CD4-positive, alpha-beta T cell treated with Interleukin-15 for 1 hour (primary cell): Measurements from ENCODE around the gene TREML4.
"Not testable (repeated sequence)": the region's sequence is repeated elsewhere in the genome, so short reads cannot be mapped to it uniquely, and the experiment has no call there.

Source experiments
- DNase-seq: peaks from one replicate; pipeline ENCODE4 v3.0.0-alpha.2; 2020

Gene TREML4

DNA sequence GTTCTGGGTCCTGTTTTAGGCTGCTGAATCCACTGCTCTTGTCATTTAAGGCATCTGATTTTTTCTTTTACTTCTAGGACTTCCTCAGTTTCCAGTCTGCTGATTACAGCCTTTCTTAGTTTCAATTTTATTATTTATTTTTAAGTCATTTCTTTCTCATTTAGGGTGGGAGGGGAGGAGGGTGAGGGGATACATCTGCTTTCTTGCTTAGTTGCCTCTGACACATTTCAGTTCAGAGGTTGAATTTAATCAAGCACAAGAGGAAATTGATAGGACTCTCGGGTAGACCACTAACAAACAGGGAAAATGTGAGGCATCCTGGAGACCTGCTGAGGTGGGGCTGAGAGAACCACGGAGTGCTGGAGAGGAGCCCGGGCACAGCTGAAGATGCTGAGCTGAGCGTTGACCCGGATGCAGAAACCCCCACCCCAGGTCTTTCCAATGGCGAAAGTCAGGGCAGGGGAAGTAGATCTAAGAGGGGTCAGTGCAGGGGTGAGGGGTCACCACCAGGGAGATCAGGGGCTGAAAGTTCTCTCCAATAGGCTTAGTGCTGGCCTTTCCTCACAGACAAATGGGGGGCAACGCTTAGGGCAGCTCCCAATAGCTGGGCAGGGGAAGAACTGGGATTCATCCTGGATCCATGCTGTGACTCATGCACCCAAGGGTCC, 19.6 kb upstream of the TREML4 start:
- no peak for DNase-seq

DNA sequence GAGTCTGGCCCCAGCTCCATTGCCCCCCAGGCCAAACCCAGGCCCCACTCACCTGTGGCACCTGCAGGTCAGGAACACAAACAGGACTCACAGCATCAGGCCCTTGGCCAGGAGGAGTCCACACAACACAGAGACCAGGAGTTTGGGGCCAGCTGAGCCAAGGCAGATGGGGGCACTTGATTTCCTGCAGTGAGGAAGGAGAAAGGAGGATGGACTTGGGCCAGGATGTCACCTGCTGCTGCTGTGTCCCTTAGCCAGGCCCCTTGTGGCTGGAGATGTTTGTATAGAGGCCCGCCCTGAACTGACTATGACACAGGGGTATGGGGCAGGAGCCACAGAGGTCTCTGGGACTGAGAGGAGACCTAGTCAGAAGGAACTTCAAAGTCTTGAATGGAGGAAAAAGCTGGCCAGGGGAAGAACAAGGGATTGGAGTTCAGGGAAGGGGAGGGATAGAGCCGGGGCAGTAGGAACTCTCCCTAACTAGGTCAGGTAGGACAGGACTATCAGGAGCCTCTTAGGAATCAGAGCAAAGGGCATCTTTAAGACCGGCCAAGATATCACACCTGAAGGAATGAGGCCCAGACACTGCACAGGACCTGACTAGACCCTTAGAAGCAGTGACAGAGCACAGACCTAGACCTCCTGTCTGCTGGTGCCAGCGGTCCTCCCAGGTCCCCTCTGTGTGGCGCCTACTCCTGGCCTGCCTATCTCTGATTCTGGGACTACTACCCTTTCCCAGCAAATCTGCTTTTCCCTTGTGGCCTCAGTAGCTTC, 18.4 kb upstream of the TREML4 start:
- DNase-seq = no peak

DNA sequence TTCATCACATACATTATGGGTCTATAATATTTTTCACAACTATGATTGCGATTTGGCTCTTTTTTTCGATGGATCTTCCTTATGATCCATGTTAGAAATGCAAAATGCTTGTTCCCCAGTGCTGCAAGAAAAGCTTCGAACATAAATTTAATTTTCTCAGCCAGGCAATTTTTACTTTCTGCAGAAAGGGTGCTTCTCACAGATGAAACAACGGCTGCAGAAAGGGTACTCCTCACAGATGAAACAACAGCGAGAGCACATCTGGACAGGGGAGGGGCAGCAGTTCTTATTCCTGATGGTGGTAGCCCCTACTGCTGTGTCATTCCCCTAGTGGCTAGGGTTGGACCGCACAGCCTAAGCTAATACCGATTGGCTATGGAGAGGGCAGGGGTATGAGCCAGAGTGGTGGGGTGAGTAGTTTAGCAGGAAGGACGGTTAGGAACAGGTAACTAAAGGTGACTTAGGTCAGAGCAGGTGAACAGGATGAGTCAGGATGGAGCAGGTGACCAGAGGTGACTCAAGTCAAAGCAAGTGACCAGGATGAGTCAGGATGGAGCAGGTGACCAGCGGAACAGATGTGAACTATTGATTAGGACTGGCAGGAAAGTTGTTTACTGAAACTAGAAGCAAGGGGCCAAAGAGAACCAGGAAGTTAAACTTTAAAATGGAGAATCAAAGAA, 13.4 kb upstream of the TREML4 start:
- DNase-seq = no peak

DNA sequence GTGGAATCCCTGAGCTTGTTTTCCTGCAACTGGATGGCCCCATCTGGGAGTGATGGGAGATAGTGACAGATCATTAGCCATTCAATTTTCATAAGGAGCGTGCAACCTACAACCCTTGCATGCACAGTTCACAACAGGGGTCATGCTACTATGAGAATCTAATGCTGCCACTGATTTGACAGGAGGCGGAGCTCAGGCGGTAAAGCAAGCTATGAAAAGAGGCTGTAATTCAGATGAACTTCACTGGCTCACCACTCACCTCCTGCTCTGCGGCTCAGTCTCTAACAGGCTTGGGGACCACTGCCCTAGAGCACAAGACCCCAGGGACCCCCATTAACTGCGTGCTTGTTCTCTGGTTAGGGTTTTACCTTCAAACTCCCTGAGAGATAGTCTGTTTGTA, 12.4 kb upstream of the TREML4 start:
- DNase-seq = no peak

DNA sequence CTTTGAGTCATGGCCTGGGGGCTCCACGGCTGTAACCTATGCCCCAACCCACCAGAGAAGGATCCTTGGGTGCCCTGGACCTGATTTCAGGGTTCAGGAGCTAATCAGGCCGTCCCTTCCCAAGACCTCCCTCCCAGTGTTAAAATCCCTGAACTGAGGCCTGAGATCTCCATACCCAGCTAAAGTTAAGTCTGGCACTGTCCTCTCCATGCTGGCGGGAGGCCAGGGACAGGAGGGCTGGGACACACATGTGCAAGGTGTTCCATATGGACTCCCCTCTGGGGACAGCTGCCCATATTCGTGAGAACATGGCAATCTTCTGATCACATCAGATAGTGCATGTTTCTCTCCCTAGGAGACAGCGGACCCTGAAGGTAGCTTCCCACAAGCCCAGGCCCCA, 11.5 kb upstream of the TREML4 start:
- DNase-seq = no peak

DNA sequence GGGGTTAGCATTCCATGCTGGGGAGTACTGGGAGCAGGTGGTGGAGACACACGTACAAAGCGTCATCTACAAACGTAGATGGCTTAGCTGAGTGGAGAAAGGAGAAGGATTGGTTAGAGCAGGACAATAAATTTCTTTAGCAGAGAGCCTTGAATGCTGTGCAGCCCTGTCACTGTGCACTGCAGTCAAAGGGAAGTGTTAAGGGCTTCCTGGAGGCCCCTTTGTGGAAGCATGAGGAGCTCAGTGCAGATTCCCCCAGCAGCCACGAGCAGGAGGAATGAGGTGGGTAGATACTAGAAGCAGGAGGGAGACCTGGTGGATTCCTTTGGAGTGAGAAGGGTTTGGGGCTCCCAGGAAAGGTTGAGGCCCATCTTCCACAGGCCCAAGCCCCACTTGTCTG, 6.1 kb upstream of the TREML4 start:
- DNase-seq = no peak

DNA sequence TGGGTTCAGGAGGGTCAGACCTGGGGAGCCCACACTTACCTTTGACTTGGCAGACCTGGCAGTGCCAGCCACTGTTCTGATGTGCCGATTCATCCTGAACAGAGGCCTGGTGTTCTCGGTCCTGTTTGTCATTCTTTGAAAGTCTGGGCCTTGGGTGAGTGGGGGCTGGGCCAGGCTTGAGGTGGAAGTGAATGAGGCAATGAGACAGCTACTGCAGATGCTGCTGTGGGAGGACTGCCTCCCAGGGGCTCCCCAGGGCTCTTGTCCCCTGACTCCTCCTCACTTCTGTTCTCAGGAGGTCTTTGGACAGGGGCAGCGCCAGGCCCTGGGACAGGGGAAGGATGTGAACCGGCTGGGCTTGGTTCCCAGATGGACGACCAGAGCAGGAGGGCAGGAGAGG, 5.6 kb upstream of the TREML4 start:
- DNase-seq = no peak

DNA sequence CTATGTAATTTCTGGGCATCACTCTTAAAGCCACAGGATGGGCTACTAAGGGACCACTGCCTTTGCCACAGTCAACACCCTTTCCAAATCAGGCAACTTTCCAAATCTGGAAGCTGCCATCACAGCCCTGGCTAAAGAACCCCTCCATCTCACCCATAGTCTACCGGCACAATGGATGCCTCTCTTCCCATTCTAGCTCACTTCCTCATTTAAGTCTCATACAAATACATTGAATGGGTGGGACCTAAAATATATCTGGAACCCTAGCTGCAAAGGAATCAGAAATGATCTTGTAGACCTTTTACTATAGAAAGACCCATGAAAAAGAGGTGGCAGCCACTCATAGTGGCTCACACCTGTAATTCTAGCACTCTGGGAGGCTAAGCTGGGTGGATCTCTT, 3.3 kb upstream of the TREML4 start:
- DNase-seq = no peak

DNA sequence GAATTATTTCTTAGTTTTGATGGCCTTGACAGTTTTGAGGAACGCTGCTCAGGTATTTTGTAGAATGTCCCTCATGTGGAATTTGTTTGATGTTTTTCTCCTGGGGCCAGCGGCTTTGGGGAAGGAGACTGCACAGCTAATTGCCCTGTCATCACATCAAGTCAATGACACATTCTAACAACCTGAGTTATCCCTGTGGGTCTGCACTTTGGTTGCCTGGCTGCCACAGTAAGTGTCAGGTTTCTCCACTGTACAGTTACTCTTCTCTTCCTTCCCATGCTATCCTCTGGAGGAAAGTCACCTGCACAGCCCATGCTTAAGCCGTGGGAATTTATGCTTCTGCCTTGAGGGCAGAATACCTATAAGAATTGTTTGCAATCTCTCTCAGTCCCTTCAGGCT, 1.4 kb upstream of the TREML4 start:
- DNase-seq = no peak

DNA sequence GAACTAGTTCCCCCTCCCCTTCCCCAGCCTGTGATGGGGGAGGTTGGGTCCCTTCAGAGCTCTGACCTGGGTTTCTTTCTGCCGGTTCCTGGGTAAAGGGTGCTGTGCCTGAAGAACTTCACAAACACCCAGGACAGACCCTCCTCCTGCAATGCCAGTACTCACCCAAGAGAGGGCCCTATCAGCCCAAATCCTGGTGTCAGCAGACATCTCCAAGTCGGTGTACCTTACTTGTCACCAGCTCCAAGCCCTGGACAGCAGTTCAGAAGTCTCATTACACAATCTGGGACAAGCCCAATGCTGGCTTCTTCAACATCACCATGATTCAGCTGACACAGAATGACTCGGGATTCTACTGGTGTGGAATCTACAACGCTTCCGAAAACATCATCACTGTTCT, 467 bp downstream of the TREML4 start:
- peak; percentile 75 for DNase-seq

DNA sequence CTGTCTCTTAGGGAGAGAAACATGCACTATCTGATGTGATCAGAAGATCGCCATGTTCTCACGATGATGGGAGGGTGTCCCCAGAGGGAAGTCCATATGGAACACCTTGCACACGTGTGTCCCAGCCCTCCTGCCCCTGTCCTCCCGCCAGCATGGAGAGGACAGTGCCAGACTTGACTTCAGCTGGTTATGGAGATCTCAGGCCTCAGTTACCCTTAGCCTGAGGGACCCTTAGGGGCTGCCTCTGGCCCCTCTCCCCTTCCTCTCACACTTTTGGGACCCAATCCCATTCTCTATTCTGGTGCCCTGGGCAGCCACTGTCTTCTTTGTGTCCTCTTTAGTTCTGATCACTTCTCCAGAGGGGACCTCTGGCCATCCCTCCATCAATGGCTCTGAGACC, 1.6 kb downstream of the TREML4 start:
- DNase-seq = no peak

DNA sequence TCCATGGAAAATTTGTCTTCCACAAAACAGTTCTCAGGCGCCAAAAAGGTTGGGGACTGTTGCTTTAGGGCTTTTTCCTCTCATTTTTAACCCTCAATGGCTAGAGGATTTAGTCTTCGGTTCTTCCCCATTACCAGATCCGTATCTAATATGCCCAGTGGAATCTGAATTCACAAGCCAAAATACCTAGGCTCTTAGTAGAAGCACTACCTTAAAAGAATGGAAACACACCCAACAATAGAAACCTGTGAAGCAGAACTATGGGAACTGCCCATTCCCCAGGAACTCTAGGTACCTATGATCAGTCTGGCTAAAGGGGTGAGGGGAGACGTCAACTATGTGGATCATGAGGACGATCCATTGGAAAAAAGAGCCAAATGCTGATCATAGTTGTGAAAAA, 3.1 kb downstream of the TREML4 start:
- no peak for DNase-seq

DNA sequence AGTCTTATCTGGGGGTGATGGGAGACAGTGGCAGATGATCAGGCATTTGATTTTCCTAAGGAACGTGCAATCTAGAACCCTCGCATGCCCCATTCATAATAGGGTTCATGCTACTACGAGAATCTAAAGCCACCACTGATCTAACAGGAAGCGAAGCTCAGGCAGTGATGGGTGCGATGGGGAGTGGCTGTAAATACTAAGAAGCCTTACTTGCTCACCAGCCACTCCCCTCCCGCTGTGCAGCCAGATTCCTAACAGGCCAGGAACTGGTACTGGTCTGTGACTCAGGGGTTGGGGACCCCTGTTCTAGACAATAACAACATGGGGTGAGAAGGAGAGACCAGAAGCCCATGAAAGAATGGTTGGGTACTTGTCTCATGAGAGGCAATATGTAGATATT, 4.5 kb downstream of the TREML4 start:
- DNase-seq = no peak

DNA sequence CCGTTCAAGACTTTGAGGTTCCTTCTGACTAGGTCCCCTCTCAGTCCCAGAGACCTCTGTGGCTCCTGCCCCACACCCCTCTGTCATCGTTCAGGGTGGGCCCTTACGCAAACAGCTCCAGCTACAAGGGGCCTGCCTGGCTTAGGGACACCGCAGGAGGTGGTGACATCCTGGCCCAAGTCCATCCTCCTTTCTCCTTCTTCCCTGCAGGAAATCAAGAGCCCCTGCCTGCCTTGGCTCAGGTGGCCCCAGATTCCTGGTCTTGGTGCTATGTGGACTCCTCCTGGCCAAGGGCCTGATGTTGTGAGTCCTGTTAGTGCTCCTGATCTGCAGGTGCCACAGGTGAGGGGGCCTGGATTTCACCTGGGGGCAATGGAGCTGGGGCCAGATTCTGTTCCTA, 8.1 kb downstream of the TREML4 start:
- DNase-seq = no peak

DNA sequence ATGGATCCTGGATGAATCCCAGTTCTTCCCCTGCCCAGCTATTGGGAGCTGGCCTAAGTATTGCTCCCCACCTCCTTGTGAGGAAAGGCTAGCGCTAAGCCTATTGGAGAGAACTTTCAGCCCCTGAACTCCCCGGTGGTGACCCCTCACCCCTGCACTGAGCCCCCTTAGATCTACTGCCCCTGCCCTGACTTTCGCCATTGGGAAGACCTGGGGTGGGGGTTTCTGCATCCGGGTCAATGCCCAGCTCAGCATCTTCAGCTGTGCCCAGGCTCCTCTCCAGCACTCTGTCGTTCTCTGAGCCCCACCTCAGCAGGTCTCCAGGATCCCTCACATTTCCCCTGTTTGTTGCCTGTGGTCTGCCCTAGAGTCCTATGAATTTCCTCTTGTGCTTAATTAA, 9.0 kb downstream of the TREML4 start:
- no peak for DNase-seq

DNA sequence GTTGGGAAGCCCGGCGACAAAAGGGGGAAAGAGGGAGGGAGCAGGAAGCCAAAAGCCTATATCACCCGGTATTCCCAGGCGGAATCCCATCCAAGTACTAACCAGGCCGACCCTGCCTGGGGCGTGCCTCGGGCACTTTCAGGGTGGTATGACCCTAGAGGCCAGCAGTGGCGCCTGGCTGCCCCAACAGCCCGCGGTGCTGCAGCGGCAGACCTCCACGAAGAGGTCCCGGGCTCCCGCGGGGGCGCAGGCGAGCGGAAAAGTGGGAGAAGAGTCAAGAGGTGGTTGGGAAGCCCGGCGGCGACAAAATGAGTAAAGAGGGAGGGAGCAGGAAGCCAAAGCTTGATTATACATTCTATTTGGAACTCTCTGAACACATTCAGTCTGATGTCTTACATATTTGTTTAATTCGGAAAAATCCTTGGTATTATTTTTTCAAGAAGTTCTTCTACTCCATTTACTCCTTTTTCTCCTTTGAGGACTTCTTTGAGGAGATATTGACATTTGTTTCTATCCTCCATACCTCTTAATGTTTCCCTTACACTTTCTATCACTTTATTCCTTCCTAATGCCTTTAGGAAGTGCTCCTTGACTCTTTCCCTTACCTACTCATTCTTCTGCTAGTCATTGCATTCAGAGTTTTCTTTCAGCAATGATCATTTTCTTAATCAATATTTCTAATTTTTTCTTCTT, 11.5 kb downstream of the TREML4 start:
- DNase-seq = no peak

DNA sequence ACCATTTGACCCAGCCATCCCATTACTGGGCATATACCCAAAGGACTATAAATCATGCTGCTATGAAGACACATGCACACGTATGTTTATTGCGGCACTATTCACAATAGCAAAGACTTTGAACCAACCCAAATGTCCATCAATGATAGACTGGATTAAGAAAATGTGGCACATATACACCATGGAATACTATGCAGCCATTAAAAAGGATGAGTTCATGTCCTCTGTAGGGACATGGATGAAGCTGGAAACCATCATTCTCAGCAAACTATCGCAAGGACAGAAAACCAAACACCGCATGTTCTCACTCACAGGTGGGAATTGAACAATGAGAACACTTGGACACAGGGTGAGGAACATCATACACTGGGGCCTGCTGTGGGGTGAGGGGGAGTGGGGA, 18.4 kb downstream of the TREML4 start:
- DNase-seq = not testable (repeated sequence)

DNA sequence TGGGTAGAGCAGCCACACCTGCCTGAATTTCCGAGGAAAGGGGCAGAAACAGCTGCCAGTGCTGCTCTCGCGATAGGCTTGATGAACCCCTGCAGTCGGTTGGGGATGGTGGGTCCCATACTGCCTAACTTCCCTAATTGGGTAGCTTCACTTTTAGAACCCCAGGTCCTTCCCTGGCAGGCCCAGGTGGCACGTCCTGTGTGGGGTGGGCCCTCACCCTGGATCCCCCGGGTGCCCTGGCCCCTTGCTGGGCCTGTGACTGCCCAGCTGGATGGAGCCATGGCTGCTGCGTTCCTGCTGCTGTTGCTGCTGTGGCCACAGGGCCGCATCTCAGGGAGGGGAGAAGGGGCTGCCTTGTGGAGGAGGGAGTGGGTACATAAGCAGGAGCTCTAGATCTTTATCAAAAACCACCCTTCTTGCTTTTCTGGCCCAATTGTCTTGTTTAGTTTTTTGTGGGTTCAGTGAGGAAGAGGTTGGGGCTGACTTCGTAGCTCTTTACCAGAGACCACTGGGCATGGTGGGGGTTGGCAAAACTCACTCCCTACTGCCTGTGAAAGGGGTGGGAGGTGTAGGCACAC, 19.2 kb downstream of the TREML4 start:
- no peak for DNase-seq

DNA sequence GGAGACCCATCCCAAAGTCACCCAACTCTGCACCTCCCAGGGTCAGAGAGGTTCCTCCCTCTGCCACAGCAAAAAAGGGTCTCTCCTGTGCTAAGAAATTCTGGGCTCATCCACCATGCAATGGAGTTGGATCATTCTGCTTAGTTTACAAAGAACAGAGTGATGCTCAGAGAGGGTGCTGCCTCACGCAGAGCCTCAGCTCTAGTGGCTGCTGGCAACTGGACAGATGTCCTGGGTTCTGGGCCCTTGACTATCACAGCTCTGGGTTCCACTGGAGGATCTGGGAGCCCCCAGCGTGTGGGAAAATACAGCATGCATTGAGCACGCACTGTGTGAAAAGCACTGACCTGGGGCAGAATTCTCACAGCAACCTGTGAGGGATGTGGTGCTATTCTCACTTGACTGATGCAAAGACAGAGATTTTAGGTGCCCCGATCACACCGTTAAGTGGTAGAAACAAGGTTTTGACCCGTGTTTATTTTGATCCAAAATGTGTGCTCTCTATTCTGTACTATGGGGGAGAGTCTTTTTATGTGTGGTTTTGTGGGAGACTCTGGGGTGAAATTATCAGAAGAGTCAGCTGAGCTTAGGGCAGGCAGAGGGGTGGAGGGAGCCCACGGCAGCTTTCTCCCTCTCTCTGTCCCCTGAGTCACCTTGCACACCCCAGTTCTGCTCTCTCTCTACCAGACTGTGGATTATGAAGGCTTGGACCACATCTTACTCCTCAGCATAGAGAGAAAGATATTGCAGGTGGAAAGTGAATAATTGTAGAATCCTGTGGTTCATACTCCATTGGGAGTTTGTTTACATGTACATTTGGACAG, 19.9 kb downstream of the TREML4 start:
- DNase-seq = no peak

DNA sequence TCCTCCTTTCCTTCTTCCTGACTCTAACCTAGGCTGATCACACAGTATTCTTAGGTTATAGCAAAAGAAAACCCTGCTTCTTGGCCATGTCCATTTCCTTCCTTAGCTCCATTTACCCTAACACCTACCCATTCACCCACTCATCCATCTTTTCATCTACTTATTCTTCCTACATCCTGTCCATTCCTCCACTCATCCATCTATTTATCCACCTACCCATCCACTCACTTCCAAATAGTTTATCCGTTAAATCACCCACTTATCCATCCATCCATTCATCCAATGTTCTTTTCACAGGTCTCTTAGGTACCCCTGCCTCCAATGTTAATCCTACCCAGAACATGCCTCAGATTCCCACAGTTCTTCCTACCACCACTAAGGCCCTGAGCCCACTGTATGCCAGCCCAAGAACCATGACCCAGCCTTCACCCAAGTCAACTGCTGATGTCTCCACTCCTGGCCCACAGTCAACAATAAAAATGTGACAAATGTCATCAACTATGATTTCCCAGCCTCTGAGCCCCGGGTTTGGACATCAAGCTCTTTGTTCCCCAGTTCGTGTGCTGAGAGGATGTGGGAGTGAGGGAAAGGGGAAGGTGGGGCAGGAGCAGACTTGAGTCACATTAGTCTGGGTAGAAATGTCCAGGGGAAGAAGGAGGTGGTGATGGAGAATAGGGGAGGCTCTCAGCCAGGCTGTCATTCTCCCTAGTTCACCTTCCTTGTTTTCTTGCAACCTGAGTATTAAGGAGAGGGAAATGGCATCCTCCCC, 24.4 kb downstream of the TREML4 start:
- no peak for DNase-seq

DNA sequence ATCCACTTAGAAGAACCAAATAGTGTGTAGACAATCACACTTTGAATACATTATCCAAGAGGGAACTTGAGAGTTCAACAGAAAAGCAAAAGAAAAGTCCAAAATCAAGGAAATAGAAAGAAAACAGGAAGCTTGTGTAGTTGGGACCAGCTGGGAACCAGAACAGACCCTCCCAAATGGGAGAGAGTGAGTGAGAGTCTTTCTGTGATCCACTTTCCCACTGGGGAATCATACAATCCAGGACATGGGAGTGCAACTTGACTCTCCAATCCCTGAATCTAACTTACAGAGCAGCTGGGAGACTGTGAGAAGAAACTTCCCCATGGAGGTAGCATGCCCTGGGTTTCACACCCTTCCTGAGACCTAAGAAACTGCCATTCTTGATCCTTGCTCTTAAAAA, 27.0 kb downstream of the TREML4 start:
- DNase-seq = no peak
